GM10266 (cell line): ENCODE measurements around the gene GHITM.

Experiments used
- DNase-seq: peaks from one replicate; pipeline ENCODE4 v3.0.0; 2012; ENCODE audit errors: extremely low spot score
- TF ChIP-seq, protein P1 (sequence below): IDR thresholded peaks from 2 replicates; pipeline ENCODE4 v1.5.1; 2012; ENCODE audit warnings: mild to moderate bottlenecking, low read depth; ENCODE audit not compliant: control insufficient read depth, insufficient read depth; ENCODE audit errors: missing control alignments

Gene GHITM

DNA sequence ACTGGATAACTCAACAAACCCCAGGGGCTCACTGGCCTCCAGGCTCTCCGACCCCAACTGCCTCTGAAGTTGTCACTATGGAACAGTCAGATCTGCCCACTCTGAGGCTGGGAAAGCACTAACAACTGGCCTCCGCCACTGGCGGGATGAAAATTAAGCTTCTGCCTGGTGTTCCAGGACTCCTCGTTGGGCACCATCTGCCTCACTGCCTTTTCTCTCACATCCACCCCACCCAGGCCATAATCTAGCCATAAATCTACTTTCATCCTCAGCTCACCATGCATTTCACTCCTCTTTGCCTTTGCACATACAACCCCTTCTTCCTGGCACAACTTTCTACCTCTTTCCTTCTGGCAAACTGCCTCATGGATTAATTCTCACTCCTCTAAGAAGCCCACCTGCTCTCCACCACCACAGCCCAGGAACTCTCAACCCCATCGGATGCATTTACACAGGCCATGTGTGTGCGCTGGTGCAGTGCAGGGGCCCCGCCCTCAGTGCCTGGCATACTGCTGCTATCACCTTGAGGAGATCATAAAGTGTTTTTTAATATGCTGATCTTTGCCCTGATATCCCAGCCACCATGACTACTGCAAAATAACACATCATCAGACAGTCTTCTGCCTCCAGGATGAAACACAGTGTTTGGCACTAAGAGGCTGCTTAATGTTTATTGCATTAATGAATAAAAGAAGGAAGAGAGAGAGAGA, 59.1 kb downstream of the GHITM start:
- TF ChIP-seq, protein P1, sequence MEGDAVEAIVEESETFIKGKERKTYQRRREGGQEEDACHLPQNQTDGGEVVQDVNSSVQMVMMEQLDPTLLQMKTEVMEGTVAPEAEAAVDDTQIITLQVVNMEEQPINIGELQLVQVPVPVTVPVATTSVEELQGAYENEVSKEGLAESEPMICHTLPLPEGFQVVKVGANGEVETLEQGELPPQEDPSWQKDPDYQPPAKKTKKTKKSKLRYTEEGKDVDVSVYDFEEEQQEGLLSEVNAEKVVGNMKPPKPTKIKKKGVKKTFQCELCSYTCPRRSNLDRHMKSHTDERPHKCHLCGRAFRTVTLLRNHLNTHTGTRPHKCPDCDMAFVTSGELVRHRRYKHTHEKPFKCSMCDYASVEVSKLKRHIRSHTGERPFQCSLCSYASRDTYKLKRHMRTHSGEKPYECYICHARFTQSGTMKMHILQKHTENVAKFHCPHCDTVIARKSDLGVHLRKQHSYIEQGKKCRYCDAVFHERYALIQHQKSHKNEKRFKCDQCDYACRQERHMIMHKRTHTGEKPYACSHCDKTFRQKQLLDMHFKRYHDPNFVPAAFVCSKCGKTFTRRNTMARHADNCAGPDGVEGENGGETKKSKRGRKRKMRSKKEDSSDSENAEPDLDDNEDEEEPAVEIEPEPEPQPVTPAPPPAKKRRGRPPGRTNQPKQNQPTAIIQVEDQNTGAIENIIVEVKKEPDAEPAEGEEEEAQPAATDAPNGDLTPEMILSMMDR, result no peak
- no peak for DNase-seq

DNA sequence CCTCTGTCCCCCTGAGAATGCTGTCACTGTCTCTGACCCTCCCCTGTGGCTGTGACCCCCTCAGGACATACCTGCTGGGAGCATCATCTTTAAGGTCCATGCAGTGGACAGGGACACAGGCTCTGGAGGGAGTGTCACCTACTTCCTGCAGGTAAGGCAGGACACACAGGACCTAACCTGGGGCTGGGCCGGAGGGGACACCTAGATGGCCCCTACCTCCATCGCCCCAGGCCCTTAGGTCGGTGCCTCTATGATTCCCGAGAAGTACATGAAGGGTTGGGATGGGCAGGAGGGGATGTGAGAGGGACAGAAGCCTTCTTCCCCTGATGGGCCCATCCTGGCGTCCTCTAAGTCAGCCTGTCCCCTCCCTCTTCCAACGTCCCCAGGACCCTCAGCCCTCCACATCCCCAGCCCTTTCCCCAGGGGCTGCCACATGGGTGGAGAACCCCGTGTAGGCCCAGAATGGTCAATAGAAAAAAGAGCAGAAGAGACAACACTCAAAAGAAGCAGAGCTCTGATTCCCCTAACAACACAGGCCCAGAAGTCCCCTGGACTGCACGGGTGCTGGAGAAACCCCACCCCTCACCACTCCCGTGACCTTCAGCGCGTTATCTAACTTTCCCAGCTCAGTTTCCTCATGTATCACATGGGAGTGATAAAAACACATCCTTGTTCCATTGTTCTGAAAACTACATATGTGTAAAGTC, 61.4 kb downstream of the GHITM start:
- DNase-seq, result no peak

DNA sequence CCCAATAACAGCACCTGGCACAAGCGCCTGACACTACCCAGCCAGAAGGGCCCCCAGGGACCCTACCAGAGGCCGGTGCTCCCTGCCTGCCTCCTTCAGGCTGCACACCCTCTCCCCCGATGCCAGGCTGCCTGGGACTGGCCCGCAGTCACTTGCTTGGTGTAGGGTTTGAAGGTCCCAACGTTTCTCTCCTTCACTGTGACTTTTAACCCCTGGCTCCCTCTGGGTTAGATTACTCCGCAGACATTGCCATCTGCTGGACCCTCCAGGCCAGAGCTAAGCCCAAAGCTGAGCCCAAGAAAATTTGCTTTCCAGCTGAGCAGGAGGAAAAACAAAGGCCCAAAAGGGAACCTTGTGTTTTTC, 61.9 kb downstream of the GHITM start:
- no peak for DNase-seq
- TF ChIP-seq, protein P1, result no peak

More for the DNA sequence above, 61.4 kb downstream of the GHITM start:
- TF ChIP-seq, protein P1, result no peak

DNA sequence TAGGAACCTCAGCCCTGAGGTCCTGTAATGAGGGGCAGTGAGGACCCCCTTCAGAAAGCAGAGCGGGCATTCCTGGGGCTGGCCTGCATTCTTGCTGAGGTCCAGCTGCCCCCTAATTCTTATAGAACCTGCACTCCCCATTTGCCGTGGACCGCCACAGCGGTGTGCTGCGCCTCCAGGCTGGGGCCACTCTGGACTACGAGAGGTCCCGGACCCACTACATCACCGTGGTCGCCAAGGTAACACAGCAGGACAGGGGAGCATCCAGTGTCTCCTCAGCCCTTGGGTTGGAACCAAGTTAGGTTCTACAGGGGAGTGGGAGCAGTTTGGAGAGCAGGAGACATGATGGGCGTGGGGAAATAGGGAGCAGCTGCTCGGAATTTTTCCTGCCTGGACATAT, 62.4 kb downstream of the GHITM start:
- TF ChIP-seq, protein P1, result no peak
- DNase-seq, result no peak

DNA sequence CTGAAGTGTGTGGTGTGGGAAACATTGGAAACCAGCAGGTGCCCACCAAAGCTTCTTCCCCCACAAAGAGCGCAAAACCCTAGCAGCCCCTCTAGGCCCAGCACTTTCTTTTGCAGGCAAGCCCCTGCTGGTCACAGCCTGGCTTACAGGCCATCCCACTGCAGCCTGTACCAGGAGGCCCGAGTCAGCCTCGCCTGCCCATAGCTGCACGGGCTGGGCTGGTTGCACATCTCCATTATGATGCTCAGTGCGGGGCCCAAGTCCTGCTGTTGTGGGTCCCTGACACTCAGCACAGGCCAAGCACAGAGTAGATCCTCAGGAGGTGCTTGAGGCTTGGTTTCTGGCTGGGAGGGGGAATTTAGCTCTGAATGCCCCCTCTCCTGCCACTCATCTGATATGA, 63.0 kb downstream of the GHITM start:
- TF ChIP-seq, protein P1, result no peak
- DNase-seq, result no peak
